LNCAP (cell line): ENCODE results near the gene EIF3B.

Experiments used
- TF ChIP-seq, protein P1 (sequence below): fragments of 450-650 bp; IDR thresholded peaks from 2 replicates; pipeline ENCODE4 v1.5.1; 2017; ENCODE audit warnings: mild to moderate bottlenecking

The EIF3B gene

GRCh38 chr7:2421943-2422310, 67.3 kb downstream of the EIF3B start:
- TF ChIP-seq, protein P1, sequence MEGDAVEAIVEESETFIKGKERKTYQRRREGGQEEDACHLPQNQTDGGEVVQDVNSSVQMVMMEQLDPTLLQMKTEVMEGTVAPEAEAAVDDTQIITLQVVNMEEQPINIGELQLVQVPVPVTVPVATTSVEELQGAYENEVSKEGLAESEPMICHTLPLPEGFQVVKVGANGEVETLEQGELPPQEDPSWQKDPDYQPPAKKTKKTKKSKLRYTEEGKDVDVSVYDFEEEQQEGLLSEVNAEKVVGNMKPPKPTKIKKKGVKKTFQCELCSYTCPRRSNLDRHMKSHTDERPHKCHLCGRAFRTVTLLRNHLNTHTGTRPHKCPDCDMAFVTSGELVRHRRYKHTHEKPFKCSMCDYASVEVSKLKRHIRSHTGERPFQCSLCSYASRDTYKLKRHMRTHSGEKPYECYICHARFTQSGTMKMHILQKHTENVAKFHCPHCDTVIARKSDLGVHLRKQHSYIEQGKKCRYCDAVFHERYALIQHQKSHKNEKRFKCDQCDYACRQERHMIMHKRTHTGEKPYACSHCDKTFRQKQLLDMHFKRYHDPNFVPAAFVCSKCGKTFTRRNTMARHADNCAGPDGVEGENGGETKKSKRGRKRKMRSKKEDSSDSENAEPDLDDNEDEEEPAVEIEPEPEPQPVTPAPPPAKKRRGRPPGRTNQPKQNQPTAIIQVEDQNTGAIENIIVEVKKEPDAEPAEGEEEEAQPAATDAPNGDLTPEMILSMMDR: no peak

DNA sequence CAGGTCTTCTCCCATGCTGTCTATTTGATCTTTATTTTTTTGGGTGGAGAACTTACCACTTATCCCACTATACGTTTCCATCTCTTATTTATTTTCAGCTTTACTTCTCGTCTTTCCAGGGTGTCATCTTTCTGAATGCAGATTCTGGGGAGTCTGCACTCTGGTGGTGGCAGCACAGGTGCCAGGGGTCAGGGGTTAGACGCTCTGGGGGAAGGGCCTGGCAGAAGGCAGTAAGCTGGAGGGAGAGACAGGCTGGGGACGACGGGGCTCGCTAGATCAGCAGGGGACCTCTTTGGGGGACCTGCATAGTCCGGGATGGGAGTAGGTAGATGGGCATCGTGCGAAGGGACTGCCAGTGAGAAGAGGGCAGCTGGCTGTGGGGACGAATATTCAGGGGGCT, 71.1 kb downstream of the EIF3B start:
- TF ChIP-seq, protein P1: no peak
